CD14-positive monocyte (primary cell): ENCODE results near the gene CNTN5. TPM values are rescaled to one million over a fixed set of nuclear protein-coding genes. Genes with fewer than 3 reads are reported as not detected.

Experiments
- DNase-seq, 3 donors: peaks; one replicate each; pipeline ENCODE4 v3.0.0-alpha.2; 2011 to 2022
- H2AFZ ChIP-seq: 2 replicates; pipeline ENCODE4 v1.6.0; 2012; ENCODE audit warnings: mild to moderate bottlenecking, low read depth, low read length, inconsistent platforms; ENCODE audit not compliant: insufficient read depth, poor library complexity, severe bottlenecking
- H3K27ac ChIP-seq, 2 donors: 1 replicate in 1 of 2; 2 replicates in 1 of 2; pipeline ENCODE4 v1.5.1; 2012 to 2013; ENCODE audit warnings: low read length in 2 of 2, control low read depth in 1 of 2, inconsistent platforms in 1 of 2, low read depth in 1 of 2, mild to moderate bottlenecking in 1 of 2
- H3K27me3 ChIP-seq, 2 donors: one replicate each; pipeline versions ENCODE4 v1.6.0 to v1.6.1; 2011 to 2013; ENCODE audit warnings: low read length in 2 of 2; ENCODE audit not compliant: control insufficient read depth in 2 of 2, insufficient read depth in 2 of 2
- H3K36me3 ChIP-seq, 2 donors: replicated peaks in 1 of 2; 1 replicate in 1 of 2; 2 replicates in 1 of 2; pipeline versions ENCODE4 v1.5.1 to v1.6.1; 2012 to 2013; ENCODE audit warnings: low read length in 2 of 2, control low read depth in 1 of 2, inconsistent platforms in 1 of 2, mild to moderate bottlenecking in 1 of 2; ENCODE audit not compliant: insufficient read depth in 2 of 2, control insufficient read depth in 1 of 2
- H3K4me1 ChIP-seq, 2 donors: 1 replicate in 1 of 2; 2 replicates in 1 of 2; pipeline versions ENCODE4 v1.5.1 to v1.6.1; 2012 to 2013; ENCODE audit warnings: low read length in 2 of 2, control low read depth in 1 of 2, inconsistent platforms in 1 of 2, mild to moderate bottlenecking in 1 of 2, moderate library complexity in 1 of 2; ENCODE audit not compliant: insufficient read depth in 2 of 2, control insufficient read depth in 1 of 2
- H3K4me2 ChIP-seq: replicated peaks from 2 replicates; pipeline ENCODE3; 2012; ENCODE audit warnings: low read length, moderate library complexity, mild to moderate bottlenecking; ENCODE audit not compliant: poor library complexity, severe bottlenecking; ENCODE audit errors: extremely low read depth
- H3K4me3 ChIP-seq, 3 experiments: fragments of 200-600 bp in 1 of 3; sonication (generic) in 1 of 3; replicated peaks in 1 of 3; 1 replicate in 2 of 3; 2 replicates in 1 of 3; pipeline ENCODE4 v1.5.1; 2011 to 2013; ENCODE audit warnings: low read length in 3 of 3, mild to moderate bottlenecking in 3 of 3, control low read depth in 2 of 3, low read depth in 2 of 3, inconsistent platforms in 1 of 3, moderate library complexity in 1 of 3
- H3K79me2 ChIP-seq: 2 replicates; pipeline ENCODE4 v1.6.0; 2012; ENCODE audit warnings: mild to moderate bottlenecking, control low read depth, inconsistent platforms, low read length, moderate library complexity; ENCODE audit not compliant: insufficient read depth
- H3K9ac ChIP-seq: 2 replicates; pipeline ENCODE4 v1.6.0; 2017; ENCODE audit warnings: low read length, mild to moderate bottlenecking; ENCODE audit not compliant: insufficient read depth, poor library complexity, severe bottlenecking
- H3K9me3 ChIP-seq, 2 donors: replicated peaks in 1 of 2; 1 replicate in 1 of 2; 2 replicates in 1 of 2; pipeline versions ENCODE4 v1.5.1 to v1.6.1; 2012 to 2013; ENCODE audit warnings: low read length in 2 of 2, control low read depth in 1 of 2; ENCODE audit not compliant: control insufficient read depth in 1 of 2, insufficient read depth in 1 of 2
- H4K20me1 ChIP-seq: 2 replicates; pipeline ENCODE4 v1.6.0; 2012; ENCODE audit warnings: mild to moderate bottlenecking, low read length, control low read depth, moderate library complexity; ENCODE audit not compliant: insufficient read depth
- H3K27ac Mint-ChIP-seq, 7 donors: one replicate each; pipeline ENCODE4 v1.8.0; 2020; ENCODE audit warnings: mild to moderate bottlenecking in 7 of 7, mixed read lengths in 7 of 7, moderate library complexity in 6 of 7, inconsistent platforms in 2 of 7
- H3K27me3 Mint-ChIP-seq, 3 donors: one replicate each; pipeline ENCODE4 v1.8.0; 2021 to 2022; ENCODE audit warnings: low read depth in 3 of 3, mild to moderate bottlenecking in 3 of 3, mixed read lengths in 3 of 3, moderate library complexity in 3 of 3, inconsistent platforms in 1 of 3
- H3K36me3 Mint-ChIP-seq, 2 donors: one replicate each; pipeline ENCODE4 v1.8.0; 2020; ENCODE audit warnings: mixed read lengths in 2 of 2, inconsistent platforms in 1 of 2, mild to moderate bottlenecking in 1 of 2
- H3K4me1 Mint-ChIP-seq: one replicate; pipeline ENCODE4 v1.8.0; 2020; ENCODE audit warnings: mild to moderate bottlenecking, mixed read lengths
- H3K4me3 Mint-ChIP-seq, 2 donors: one replicate each; pipeline ENCODE4 v1.8.0; 2020; ENCODE audit warnings: mild to moderate bottlenecking in 2 of 2, mixed read lengths in 2 of 2, moderate library complexity in 1 of 2
- H3K9me3 Mint-ChIP-seq, 7 donors: one replicate each; pipeline ENCODE4 v1.8.0; 2020 to 2022; ENCODE audit warnings: mixed read lengths in 7 of 7, mild to moderate bottlenecking in 6 of 7, moderate library complexity in 6 of 7, inconsistent platforms in 2 of 7
- WGBS: methylation state at CpG from one replicate; pipeline ENCODE4 v1.1.5; 2013; ENCODE audit warnings: missing lambda C conversion rate; ENCODE audit not compliant: insufficient coverage; 5-methylcytosine and 5-hydroxymethylcytosine counted together
- intact Hi-C, 2 donors: fragments of 100-400 bp; cut with micrococcal nuclease; formaldehyde crosslinking; loops; one replicate each; pipeline versions ENCODE4 v1.15.0 to v1.15.1; 2023
- polyA plus RNA-seq, 3 donors: library from polyadenylated mRNA; depleted of rRNA in 1 of 3; unstranded in 2 of 3; stranded (reverse) in 1 of 3; fragments of 300-500 nt in 2 of 3; fragments of >200 nt in 1 of 3; fragmentation: Illumina TruSeq in 2 of 3; gene quantifications; 1 replicate in 2 of 3; 2 replicates in 1 of 3; pipeline ENCODE4 v1.2.3, GENCODE V29; 2012 to 2021
- TF ChIP-seq, protein P1 (sequence below): fragments of 200-600 bp; IDR thresholded peaks from one replicate; pipeline ENCODE4 v1.8.0; 2022; ENCODE audit warnings: antibody characterized with exemption, mild to moderate bottlenecking

The CNTN5 gene
- polyA plus RNA-seq, 3 donors, result not detected

DNA sequence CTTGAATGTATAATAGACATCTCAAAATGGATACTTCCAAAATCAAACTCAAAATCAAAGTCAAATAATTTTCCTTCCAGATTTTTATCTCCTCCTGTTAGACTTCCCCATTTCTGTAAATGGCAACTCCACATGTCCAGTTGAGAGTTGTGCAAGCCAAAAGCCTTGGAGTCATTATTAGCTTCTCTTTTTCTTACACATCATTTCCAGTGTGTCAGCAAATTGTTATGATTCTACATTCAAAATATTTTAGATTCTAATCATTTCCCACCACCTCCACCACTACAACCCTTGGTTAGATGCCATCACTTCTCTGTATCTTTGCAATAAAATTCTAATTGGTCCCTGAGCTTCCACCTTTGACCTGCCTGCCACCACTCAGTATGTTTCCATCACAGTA is 155.7 kb downstream of the CNTN5 start:
- no peaks in the 10 kb centered on the region for H3K36me3 Mint-ChIP-seq
- Histone ChIP-seq H3K9ac (no peak overlapping the region), H3K4me3 (no peak overlapping the region), H3K36me3 (no peaks in the 10 kb centered on the region), H3K79me2 (no peaks in the 10 kb centered on the region), H2AFZ (no peak overlapping the region), H3K27ac (no peak overlapping the region), H3K4me1 (no peaks in the 10 kb centered on the region), H3K4me2 (no peak overlapping the region), H3K9me3 (peaks cover 3 to 4% of the 10 kb centered on the region in 2 donors), H4K20me1 (no peaks in the 10 kb centered on the region), H3K27me3 (no peaks in the 10 kb centered on the region)
- no peak overlapping the region for H3K4me3 Mint-ChIP-seq
- TF ChIP-seq, protein P1, sequence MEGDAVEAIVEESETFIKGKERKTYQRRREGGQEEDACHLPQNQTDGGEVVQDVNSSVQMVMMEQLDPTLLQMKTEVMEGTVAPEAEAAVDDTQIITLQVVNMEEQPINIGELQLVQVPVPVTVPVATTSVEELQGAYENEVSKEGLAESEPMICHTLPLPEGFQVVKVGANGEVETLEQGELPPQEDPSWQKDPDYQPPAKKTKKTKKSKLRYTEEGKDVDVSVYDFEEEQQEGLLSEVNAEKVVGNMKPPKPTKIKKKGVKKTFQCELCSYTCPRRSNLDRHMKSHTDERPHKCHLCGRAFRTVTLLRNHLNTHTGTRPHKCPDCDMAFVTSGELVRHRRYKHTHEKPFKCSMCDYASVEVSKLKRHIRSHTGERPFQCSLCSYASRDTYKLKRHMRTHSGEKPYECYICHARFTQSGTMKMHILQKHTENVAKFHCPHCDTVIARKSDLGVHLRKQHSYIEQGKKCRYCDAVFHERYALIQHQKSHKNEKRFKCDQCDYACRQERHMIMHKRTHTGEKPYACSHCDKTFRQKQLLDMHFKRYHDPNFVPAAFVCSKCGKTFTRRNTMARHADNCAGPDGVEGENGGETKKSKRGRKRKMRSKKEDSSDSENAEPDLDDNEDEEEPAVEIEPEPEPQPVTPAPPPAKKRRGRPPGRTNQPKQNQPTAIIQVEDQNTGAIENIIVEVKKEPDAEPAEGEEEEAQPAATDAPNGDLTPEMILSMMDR, result no peak
- H3K9me3 Mint-ChIP-seq, result peaks cover 0 to 10% (median 2%) of the 10 kb centered on the region in 7 donors
- intact Hi-C loops, result no loop called here
- H3K27ac Mint-ChIP-seq, result no peak overlapping the region
- H3K4me1 Mint-ChIP-seq, result no peaks in the 10 kb centered on the region
- DNase-seq, result no peak
- H3K27me3 Mint-ChIP-seq, result peaks cover 0 to 1% (median 0%) of the 10 kb centered on the region in 3 donors

DNA sequence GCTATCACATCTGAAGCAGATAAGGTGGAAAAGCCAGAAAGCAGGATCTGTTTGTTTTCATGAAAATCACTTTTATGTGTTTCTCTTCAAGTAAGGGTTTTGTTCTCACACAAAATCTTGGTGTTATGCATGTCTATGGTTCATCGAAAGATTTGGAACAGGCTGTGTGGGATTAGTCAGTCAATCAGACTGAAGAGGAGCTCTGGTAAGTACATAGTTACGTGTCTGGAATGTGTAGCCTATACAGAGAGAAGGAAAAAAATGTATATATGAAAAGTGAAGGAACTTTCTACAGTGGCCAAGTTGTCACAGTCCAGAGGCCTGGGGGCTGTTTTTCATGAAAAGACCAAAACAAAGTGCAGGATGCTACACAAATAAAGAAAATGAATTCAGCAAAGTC is 156.7 kb downstream of the CNTN5 start:
- H3K27ac Mint-ChIP-seq, result no peak overlapping the region
- Histone ChIP-seq H3K79me2 (no peaks in the 10 kb centered on the region), H2AFZ (no peak overlapping the region), H3K9me3 (peaks cover 3 to 4% of the 10 kb centered on the region in 2 donors), H3K27ac (no peak overlapping the region), H4K20me1 (no peaks in the 10 kb centered on the region), H3K36me3 (no peaks in the 10 kb centered on the region), H3K27me3 (no peaks in the 10 kb centered on the region), H3K4me3 (no peak overlapping the region), H3K9ac (no peak overlapping the region), H3K4me1 (no peaks in the 10 kb centered on the region), H3K4me2 (no peak overlapping the region)
- intact Hi-C loops, result no loop called here
- no peaks in the 10 kb centered on the region for H3K36me3 Mint-ChIP-seq
- 76% methylated on average over 2 of the region's 2 CpGs for WGBS
- no peak for DNase-seq
- TF ChIP-seq, protein P1, result no peak
- H3K4me3 Mint-ChIP-seq, result no peak overlapping the region
- peaks cover 0 to 1% (median 0%) of the 10 kb centered on the region in 3 donors for H3K27me3 Mint-ChIP-seq
- H3K9me3 Mint-ChIP-seq, result peaks cover 0 to 10% (median 2%) of the 10 kb centered on the region in 7 donors
- H3K4me1 Mint-ChIP-seq, result no peaks in the 10 kb centered on the region
